Measurements from ENCODE around the gene ITGB5.

The ITGB5 gene

GRCh38 chr3:124841517-124841916, 45.6 kb downstream of the ITGB5 start:
- Histone ChIP-seq H3K4me2 (ENCODE audit: low read length) (no peak overlapping the region), H2AFZ (ENCODE audit: low read depth, low read length) (no peak overlapping the region), H4K20me1 (ENCODE audit: insufficient read depth, low read length) (no peaks in the 10 kb centered on the region), H3K4me3 (ENCODE audit: low read length) (no peak overlapping the region), H3K4me1 (ENCODE audit: low read length) (peaks cover 15% of the 10 kb centered on the region), H3K27me3 (ENCODE audit: low read depth, low read length) (no peaks in the 10 kb centered on the region), H3K79me2 (ENCODE audit: low read length) (no peaks in the 10 kb centered on the region), H3K9ac (ENCODE audit: low read length) (no peak overlapping the region), H3K36me3 (replicated peaks; ENCODE audit: low read depth, low read length) (no peaks in the 10 kb centered on the region), H3K27ac (ENCODE audit: low read length) (no peak overlapping the region), H3K9me3 (ENCODE audit: insufficient read depth, low read length) (no peaks in the 10 kb centered on the region)
- TF ChIP-seq EZH2phosphoT487 (IDR thresholded peaks at IDR 0.05; ENCODE audit: low read depth) = no peak
- TF ChIP-seq CTCF (IDR thresholded peaks at IDR 0.05; ENCODE audit: low read depth, low read length) = no peak

GRCh38 chr3:124840331-124840730, 46.8 kb downstream of the ITGB5 start:
- Histone ChIP-seq H4K20me1 (ENCODE audit: insufficient read depth, low read length) (no peaks in the 10 kb centered on the region), H3K4me1 (ENCODE audit: low read length) (peaks cover 24% of the 10 kb centered on the region), H3K9ac (ENCODE audit: low read length) (no peak overlapping the region), H3K79me2 (ENCODE audit: low read length) (no peaks in the 10 kb centered on the region), H3K27me3 (ENCODE audit: low read depth, low read length) (no peaks in the 10 kb centered on the region), H2AFZ (ENCODE audit: low read depth, low read length) (no peak overlapping the region), H3K4me2 (ENCODE audit: low read length) (no peak overlapping the region), H3K36me3 (replicated peaks; ENCODE audit: low read depth, low read length) (no peaks in the 10 kb centered on the region), H3K9me3 (ENCODE audit: insufficient read depth, low read length) (no peaks in the 10 kb centered on the region), H3K27ac (ENCODE audit: low read length) (no peak overlapping the region), H3K4me3 (ENCODE audit: low read length) (no peak overlapping the region)
- no peak for TF ChIP-seq EZH2phosphoT487 (IDR thresholded peaks at IDR 0.05; ENCODE audit: low read depth)
- TF ChIP-seq CTCF (IDR thresholded peaks at IDR 0.05; ENCODE audit: low read depth, low read length) = no peak

GRCh38 chr3:124839896-124840295, 47.3 kb downstream of the ITGB5 start:
- Histone ChIP-seq H3K27me3 (ENCODE audit: low read depth, low read length) (no peaks in the 10 kb centered on the region), H4K20me1 (ENCODE audit: insufficient read depth, low read length) (no peaks in the 10 kb centered on the region), H3K4me1 (ENCODE audit: low read length) (peaks cover 28% of the 10 kb centered on the region), H3K9ac (ENCODE audit: low read length) (no peak overlapping the region), H3K4me2 (ENCODE audit: low read length) (no peak overlapping the region), H3K4me3 (ENCODE audit: low read length) (no peak overlapping the region), H3K36me3 (replicated peaks; ENCODE audit: low read depth, low read length) (no peaks in the 10 kb centered on the region), H3K27ac (ENCODE audit: low read length) (no peak overlapping the region), H3K79me2 (ENCODE audit: low read length) (no peaks in the 10 kb centered on the region), H2AFZ (ENCODE audit: low read depth, low read length) (no peak overlapping the region), H3K9me3 (ENCODE audit: insufficient read depth, low read length) (no peaks in the 10 kb centered on the region)
- no peak for TF ChIP-seq CTCF (IDR thresholded peaks at IDR 0.05; ENCODE audit: low read depth, low read length)
- TF ChIP-seq EZH2phosphoT487 (IDR thresholded peaks at IDR 0.05; ENCODE audit: low read depth) = no peak

- no peak for TF ChIP-seq EZH2phosphoT487 (IDR thresholded peaks at IDR 0.05; ENCODE audit: low read depth)
- TF ChIP-seq CTCF (IDR thresholded peaks at IDR 0.05; ENCODE audit: low read depth, low read length) = no peak
- H3K27ac ChIP-seq (ENCODE audit: low read length) = no peak overlapping the region
- H3K27me3 ChIP-seq (ENCODE audit: low read depth, low read length) = no peaks in the 10 kb centered on the region
- H3K9ac ChIP-seq (ENCODE audit: low read length) = no peak overlapping the region
- no peak overlapping the region for H3K4me2 ChIP-seq (ENCODE audit: low read length)
- no peaks in the 10 kb centered on the region for H4K20me1 ChIP-seq (ENCODE audit: insufficient read depth, low read length)
- no peaks in the 10 kb centered on the region for H3K9me3 ChIP-seq (ENCODE audit: insufficient read depth, low read length)
- H3K4me3 ChIP-seq (ENCODE audit: low read length) = no peak overlapping the region
- H3K79me2 ChIP-seq (ENCODE audit: low read length) = no peaks in the 10 kb centered on the region
- no peak overlapping the region for H2AFZ ChIP-seq (ENCODE audit: low read depth, low read length)
- peaks cover 35% of the 10 kb centered on the region for H3K4me1 ChIP-seq (ENCODE audit: low read length)
- H3K36me3 ChIP-seq (replicated peaks; ENCODE audit: low read depth, low read length) = no peaks in the 10 kb centered on the region
These were observed 48.2 kb downstream of the ITGB5 start for GRCh38 chr3:124838963-124839362.
